GM19023 (cell line): Measurements from ENCODE around the gene RMDN3.

Experiments used
- ATAC-seq: cut with Tn5 transposase; IDR thresholded peaks from one replicate; pipeline ENCODE4 v1.9.1; 2021; ENCODE audit warnings: mild to moderate bottlenecking, moderate library complexity; ENCODE audit not compliant: unreplicated experiment

The RMDN3 gene, protein sequence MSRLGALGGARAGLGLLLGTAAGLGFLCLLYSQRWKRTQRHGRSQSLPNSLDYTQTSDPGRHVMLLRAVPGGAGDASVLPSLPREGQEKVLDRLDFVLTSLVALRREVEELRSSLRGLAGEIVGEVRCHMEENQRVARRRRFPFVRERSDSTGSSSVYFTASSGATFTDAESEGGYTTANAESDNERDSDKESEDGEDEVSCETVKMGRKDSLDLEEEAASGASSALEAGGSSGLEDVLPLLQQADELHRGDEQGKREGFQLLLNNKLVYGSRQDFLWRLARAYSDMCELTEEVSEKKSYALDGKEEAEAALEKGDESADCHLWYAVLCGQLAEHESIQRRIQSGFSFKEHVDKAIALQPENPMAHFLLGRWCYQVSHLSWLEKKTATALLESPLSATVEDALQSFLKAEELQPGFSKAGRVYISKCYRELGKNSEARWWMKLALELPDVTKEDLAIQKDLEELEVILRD

DNA sequence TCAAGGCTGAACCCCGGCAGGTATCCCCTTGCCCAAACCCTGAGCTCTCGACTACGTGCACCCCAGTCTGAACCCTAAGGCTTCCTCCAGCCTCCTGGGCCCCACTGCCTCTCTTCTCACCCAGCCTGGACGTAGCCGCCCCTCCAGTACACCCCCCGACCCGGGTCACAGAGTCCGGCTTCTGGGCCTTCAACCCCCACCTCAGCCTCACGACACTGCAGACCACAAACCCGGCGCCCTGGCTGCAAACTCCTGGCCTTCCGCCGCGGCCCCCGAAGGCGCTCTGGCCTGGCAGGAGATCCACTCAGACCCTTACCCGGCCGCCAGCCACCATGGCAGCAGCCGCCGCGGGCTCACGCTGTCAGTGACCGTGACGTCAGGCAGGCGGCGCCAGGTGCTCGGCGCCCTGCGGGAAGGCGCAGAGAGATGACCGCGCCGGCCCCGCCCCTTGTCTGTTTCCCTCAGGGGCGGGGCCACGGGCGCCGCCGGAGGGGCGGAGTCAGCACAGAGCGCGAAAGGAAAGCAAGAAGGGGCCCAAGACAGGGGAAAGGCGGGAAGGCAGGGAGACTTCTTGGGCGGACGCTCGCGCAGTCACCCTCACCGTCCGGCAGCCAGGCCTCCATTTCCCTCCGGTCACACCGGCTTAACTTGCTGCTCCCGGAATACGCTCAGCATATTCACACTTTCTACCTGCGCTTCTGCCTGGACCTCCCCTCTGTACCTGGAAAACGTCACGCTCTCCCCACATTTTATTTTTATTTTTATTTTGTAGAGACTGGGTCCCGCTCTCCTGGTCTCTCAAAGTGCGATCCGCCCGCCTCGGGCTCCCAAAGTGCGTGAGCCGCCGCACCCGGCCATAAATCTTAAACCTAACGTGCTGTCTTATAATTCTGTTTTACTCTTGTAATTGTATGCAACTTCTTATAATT is at the start of gene RMDN3:
RMDN3 (minus strand) TSS at position 372 of the 929 bp plus-strand sequence. CDS start 471 bp downstream, outside the sequence.
- peak; percentile 78 for ATAC-seq

DNA sequence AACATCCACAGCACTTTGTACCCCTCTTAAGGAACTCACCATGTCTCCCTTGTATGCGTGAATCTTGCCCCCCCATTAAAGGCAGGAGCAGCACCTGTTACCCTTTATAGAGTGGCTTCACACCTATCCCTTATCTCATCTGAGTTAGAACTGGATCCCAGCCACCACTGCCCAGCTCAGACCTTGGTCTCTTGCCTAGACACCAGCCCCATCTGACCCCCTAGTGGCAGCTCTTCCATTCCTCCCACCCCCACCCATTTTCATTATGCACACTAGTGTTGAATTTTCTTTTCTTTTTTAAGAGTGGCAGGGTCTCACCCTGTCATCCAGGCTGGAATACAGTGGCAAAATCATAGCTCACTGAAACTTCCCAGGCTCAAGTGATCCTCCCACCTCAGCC is 48.6 kb upstream of the RMDN3 start:
- no peak for ATAC-seq

DNA sequence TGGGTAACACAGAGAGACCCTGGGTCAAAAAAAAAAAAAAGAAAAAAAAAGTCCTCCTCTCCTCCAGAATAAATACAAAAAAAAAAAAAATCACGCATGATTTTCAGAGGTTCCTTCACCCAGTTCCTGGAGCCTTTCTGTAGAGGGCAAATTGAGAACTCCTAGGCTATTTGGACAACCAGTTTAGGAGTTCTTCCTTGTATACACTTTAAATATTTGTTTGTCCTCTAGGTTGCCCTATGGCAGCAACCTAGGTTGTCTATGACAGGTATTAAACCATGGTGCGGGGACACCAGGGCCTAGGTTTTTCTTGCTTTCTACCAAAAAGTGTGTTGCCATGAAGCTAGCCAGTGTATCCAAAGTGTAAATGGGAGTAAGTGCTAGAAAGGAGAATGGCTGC is 48.0 kb upstream of the RMDN3 start:
- ATAC-seq = no peak

DNA sequence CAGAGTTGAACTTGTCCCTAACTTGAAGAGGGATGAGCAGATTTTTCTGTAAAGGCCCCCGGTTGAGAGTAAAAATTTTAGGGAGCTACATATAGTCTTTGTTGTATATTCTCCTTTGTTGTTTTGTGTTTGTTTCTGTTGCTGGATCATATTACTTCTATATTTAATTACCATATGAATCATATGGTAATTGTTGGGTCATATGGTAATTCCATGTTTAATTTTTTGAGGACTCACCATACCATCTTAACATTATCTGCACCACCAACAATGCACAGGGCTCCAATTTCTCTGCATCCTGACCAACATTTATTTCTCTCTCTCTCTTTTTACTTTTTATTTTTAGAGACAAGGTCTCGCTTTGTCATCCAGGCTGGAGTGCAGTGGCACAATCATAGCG is 44.5 kb upstream of the RMDN3 start:
- ATAC-seq = no peak

DNA sequence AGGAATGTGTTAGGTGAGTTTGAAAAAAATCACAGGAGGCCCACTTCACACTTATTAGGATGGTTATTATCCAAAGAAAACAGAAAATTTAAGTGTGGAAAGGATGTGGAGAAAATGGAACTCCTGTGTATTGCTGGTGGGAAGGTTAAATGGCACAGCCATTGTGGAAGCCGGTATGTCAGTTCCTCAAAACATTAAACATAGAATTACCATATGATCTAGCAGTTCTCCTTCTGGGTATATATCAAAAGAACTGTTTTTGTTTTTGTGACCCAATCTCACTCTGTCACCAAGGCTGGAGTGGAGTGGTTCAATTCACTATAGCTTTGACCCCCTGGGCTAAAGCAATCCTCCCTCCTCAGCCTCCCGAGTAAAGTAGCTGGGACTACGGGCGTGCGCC is 41.5 kb upstream of the RMDN3 start:
- ATAC-seq = no peak

DNA sequence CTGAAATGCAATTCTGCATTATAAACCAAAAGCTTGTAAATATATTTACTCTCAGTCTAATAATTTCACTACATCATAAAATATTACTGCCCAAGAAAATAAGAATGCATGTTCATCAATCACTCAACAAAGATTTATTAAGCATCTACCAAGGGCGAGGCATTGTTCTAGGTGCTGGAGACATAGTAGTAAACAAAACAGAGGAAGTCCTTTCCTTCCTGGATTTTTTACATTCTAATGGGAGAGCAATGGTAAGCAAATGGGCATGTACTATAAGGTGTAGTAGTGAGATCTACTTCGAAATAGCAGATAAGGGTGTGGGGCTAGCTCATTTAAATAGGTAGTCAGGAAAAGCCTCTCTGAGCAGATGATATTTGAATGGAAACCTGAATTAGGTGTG is 41.0 kb upstream of the RMDN3 start:
- ATAC-seq = no peak

DNA sequence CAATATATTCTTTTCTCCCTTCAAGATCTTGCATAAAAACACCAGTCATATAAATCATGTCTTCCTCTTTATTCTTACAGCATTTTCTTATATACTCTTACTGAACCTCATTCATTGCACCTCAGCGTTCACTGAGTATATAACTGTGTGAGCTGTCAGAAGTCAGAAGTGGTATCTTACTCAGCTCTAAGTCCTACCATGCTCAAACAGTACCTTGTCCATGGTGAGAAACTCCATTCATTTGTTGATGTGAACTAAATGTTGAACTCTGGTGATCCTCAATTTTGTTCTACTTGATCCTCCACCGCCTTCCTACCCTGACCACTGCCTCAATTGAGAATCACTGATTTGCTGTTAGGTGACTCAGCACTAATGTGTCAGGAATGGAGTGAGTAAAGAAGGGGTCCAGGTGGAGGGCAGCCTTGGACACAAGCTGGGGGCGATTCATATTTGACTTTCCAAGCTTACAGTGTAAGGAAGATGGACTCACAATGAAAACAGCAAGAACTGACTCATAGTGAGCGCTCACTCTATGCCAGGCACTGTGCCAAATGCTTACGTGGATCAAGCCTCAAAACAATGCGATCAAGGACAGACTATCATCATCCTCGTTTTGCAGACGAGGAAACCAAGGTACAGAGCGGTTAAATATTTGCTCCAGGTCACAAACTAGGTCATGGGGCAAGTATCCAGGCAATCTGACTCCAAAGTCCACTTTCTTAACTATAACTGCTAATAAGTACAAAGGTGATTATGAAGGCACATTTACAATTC is 38.3 kb upstream of the RMDN3 start:
- no peak for ATAC-seq

DNA sequence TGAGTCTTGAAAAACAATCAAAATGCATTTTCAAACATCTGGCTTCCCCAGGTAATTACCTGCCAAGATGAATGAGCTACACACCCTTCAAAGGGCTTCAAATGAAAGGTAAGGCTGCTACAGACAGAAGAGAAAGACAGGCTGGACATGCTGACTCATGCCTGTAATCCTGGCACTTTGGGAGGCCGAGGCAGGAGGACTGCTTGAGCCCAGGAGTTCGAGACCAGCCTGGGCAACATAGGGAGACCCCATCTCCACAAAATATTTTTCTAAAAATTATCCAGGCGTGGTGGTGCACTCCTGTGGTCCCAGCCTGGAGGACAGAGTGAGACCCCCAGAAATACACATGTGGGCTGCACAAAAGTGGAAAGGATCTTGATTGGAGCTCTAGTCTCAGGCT is 37.3 kb upstream of the RMDN3 start:
- no peak for ATAC-seq

DNA sequence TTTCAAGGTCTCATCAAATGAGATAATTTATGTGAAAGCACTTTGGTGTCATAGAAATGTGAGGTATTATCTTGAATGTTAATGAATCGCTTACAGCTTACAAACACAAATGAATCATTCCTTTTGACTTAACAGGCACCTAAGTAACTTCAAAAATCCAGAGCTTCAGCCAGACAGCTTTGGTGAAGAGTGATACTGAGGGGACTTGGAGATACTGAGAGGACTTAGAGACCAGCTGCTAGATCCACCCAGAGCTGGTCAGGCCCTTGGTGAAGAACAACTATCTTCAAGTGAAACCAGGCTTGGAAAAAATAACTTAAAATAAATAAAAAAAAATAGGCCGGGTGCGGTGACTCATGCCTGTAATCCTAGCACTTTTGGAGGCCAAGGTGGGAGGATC is 35.7 kb upstream of the RMDN3 start:
- no peak for ATAC-seq

DNA sequence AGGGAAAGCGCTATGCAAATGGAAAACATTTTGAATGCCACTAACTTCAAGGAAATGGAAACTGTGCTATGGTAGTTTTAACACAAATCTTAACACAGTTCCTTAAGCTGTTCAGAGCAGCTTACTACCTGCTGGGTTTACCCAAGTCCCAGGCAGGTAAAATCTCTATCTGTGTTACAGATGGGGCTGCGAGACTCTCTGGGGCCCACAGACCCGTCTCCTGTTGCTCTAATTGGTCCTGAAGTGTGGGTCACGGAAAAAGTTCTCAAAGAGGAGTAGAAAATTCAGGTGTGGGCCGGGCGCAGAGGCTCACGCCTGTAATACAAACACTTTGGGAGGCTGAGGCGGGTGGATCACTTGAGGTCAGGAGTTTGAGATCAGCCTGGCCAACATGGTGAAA is 34.9 kb upstream of the RMDN3 start:
- no peak for ATAC-seq

DNA sequence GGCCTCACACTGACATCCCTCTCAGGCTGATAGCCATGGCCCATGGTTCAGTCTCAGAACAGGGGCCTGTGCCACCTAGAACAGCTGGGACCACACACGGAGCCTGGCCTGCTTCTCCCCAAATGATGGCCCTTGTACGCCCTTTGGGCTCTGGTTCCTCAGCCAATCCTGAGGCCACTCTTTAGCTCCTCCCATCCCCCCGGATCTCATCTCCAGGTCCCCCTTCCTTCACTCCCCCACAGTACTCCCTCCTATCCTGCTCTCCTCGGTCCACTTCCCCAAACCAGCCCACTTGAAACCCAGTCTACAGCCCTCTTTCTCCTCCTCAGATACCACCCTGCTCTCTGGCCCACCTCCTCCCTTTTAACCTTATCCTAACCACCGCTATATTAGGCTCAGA is 34.1 kb upstream of the RMDN3 start:
- no peak for ATAC-seq

DNA sequence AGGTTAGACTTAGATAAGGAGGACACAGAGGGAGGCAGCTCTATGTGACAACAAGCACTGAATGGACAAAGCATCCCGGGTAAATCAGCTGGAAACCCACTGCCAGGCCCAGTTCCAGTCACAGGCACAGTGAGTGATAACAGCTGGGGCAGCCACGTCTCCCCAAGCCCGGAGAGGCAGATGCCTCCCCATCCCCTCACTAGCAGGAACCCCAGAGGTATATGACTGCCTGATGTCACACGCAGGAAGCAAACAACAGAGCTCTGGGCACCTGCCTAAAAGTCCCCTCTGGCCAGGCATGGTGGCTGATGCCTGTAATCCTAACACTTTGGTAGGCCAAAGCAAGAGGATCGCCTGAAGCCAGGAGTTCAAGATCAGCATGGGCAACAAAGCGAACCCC is 32.9 kb upstream of the RMDN3 start:
- ATAC-seq = no peak

DNA sequence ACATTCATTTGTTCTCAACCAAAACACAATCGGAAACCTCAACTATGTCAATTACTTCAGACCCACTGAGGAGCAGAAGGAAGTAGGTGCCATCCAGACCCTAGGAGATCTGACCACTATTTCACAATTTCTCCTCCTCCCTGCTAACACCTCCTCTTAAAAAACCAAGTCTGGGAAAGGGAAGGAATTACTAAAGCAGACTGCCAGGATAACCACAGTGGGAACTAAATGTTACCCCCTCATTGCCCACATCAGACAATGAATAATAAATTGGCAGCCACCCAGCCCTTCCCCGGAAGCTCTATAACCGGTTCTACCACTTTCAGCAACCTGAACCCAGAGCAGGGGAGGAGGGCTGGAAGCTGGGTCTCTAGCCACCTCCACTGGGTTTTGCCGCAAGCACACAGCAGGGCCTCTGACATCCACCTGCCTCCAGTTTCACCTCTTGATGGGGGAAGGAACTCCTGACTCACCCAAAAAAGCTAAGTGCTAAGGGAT is 32.3 kb upstream of the RMDN3 start:
- ATAC-seq = no peak

DNA sequence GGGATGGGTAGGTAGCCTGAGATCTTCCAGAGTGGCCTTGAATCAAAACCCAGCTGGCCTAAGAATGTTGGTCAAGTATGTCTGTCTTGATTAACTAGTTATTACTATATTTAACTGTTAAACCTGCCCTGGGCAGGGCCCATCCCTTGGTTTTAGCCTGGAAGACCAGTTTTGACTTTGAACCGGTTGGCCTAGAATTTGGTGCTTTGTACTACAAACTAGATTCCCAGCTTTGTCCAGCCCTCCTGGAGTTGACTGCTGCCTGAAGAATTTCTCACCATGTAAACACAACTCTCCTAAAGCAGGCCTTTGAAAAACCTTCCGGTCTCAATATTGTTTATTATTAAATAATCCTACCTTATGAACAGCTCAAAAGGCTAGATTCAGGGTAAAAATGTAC is 30.8 kb upstream of the RMDN3 start:
- no peak for ATAC-seq

DNA sequence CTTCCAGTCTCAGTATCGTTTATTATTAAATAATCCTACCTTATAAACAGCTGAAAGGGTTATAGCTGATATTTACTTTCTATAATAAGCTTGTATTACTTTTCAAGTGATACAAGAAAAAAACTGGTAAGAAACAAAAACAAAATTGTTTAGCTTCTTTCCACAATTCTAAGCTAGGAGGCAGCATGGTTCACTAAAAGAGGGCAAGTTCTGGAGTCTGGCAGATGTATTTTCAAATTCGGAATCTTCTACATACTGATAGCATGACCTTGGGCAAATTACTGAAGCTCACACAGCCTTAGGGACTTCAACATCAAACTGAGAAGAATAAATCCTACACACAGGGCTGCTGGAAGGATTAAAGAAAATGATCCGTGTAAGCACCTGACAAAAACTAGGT is 30.1 kb upstream of the RMDN3 start:
- ATAC-seq = no peak

DNA sequence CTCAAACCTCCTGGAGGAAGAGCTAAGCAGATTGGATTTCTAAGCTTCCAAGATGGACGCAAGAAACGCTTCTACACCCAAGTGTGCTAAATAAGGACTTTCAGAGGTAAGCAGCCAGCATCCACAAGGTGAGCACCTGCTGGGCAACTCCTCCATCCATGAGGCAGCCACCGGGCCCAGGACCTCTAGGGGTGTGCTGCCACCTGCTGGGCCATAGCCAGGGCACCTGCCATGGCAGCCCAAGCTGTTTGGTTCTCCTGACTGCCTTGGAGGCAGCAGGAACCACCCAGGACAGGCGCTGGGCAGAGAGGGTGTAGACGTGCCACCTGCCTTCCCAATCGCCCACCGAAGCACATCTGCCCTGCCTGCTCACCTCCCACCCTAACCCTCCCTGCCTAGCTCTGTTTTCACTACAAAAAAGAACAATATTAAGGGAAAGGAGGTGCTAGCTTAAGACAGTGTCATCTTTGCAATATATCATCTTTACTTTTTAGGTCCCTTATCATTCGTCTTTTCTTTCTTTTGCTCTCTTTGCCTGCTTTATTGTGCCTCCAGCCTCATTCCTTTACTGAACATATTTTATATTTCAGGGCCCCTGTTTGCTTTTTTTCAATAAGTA is 27.7 kb upstream of the RMDN3 start:
- no peak for ATAC-seq

DNA sequence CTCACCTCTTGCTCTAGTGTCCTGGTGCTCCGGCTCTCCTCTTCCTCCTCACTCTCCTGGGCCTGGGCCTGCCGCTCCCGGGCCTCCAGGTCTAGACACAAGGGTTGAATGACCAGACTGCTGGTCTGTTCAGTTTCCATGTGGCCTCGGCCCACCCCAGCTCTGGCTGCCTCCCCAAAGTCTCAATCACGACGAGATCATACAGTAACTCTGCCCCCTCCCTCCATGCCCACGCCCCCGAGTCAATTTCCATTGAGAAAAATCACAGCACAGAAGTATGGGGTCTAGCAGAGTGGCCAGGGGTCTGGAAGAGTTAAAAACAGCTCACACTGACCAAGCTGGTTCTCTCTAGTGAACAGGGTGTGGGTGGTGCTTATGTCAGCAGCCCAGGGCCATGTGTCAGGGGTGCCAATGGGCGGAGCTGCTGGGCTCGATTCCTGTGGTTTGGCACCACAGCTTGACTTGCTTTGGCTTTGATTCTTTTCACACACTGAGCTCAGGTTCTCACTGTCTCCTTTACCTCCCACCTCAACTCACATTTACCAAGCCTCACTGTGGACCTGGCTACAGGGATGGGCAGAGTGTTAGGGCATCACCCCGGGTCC is 21.6 kb upstream of the RMDN3 start:
- ATAC-seq = no peak

DNA sequence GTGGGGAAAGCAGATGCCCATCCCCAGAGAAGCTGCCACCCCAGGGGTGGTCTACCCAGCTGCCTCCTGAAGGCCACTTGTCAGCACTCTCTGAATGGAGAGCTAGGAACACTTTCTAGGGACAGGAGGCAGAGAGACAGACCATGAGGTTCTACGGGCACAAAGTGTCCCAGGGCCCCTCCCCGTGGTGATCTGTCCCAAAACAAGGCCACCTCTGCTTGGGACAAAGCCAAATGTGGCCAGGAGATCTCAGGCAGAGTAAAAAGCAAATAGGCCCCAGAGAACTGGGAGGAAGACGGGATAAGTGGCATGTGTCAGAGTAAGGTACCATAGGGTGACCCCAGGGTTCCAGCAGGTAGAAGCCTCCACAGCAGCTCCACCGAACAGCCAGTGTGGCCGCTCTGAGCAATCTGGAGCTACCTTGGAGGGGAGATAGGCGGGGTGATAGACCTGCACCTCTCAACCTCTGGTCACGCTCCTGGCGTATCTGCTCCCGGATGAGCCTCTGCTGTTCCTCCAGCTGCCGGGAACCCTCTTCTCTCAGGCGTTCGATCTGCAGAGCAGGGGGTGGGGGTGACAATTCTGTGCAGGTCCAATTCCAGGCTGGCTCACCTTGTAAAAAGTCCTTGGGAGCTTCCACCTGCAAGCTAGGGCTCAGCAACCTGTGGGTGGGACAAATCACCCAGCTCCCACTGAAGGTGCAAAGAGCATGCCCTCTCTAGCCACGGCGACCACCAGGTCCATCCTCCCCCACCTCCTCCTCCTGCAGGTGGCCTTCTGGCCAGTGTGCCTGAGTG is 20.9 kb upstream of the RMDN3 start:
- ATAC-seq = no peak

DNA sequence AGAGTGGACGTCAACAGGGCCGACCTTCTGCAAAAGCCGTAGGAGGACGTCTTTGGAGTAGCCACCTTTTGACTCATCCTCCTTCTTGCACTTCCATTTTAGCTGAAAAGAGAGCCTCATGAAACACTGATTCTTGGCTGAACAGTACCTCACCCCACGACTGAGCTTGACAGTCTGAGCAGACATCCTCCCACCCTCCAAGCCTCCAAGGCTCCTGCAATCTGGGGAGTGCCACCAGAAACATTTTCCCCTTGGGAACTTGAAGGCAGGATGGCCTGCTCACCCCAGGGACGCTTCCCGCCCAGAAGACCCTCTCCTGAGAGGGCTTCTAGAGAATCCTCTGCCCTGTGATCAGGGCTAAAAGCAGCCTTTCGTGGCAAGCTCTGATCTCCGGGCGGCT is 20.0 kb upstream of the RMDN3 start:
- no peak for ATAC-seq
